GM19372 (cell line): ENCODE results near the gene TMEM18.
"Not testable (repeated sequence)": the region's sequence is repeated elsewhere in the genome, so short reads cannot be mapped to it uniquely, and the experiment has no call there.

Experiments
- ATAC-seq: cut with Tn5 transposase; IDR thresholded peaks from one replicate; pipeline ENCODE4 v1.9.1; 2021; ENCODE audit warnings: mild to moderate bottlenecking, low read depth, moderate library complexity; ENCODE audit not compliant: unreplicated experiment

Gene TMEM18

DNA sequence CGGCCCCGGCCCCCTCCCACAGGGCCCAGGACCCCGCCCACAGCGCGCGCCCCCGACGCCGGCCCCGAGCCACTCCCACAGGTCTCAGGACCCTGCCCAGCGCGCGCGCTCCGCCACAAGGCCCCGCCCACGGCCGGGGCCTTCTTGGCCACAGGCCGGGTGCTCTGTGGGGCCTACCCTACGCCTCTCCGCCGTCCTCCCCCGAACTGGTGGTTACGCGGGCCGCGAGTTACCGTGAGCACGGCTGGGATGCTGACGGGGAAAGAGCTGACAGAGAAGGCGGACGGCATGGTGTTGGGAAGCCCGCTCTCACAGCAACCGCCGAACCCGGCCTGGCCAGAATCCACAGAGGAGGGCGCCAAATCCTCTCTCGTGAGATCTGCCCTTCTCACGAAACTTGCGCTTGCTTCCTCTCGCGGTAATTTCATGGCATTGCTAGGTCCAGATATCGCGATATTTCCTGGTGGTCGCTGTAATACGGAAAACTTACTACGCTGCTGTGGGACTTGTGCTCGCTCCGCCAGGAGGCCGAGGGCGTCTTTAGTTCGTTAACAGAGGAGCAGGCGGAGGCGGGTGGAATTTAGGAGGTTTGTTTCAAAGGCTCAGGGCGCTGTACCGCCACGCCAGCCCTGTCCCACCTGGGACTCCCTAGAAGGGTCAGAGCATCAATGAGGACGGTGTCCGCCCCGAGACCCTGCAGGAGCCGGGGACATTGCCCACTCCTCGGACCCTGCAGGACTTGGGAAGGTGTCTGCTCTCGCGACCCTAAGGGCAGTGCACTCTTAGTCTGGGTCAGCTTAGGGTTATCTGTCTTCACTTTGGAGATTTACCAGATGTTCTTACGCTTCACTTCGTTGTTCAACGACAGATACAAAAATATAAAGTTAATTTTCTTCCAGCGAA lies at the start of gene TMEM18:
TMEM18 (minus strand) TSS at position 351 of the 903 bp plus-strand sequence; CDS start at position 290, 61 bp downstream.
- ATAC-seq = peak; percentile 44

- peak; percentile 77 for ATAC-seq
These were observed 49.0 kb upstream of the TMEM18 start for GRCh38 chr2:726169-726568.

- no peak for ATAC-seq
These were observed 48.3 kb upstream of the TMEM18 start for GRCh38 chr2:725468-725867.

DNA sequence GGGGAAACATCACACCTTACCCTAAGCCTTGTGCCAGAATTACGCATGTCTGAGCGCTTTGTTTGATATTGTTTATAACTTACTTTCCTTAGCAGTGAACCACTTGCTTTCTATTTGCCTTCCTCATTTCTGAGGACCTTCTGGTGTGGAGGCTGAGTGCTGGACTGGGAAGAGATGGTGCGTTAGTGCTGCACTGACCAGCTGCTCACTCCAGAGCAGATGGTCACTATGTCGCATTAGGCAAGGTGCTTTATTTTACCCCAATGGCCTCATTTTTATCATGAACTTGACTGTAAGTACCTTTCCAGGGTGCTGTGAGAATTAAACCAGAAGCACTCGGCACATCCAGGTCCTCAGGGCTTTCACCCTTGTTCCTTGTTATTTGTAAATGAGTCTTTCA lies 46.6 kb upstream of the TMEM18 start:
- ATAC-seq = no peak

- no peak for ATAC-seq
These were observed 43.6 kb upstream of the TMEM18 start for GRCh38 chr2:720842-721241.

DNA sequence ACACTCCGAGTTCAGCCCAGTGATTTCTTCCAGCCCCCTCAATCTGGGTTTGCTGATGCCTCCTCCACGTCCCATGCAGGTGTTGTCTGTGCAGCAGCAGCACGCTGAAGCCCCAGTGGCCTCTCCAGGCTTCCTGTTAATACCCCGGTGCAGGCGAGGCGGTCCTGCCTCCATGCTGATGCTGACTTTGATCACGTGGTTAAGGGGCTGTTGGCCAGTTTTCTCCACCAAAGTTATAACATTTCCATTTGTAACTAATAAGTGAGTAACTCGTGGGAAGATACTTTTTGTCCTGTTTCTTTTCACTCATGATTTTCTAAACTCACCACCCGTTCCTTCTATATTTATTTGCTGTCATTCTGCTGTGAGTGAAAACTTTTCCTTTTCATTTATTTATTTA lies 42.5 kb upstream of the TMEM18 start:
- no peak for ATAC-seq

GRCh38 chr2:719191-719590 lies 42.0 kb upstream of the TMEM18 start:
- no peak for ATAC-seq

DNA sequence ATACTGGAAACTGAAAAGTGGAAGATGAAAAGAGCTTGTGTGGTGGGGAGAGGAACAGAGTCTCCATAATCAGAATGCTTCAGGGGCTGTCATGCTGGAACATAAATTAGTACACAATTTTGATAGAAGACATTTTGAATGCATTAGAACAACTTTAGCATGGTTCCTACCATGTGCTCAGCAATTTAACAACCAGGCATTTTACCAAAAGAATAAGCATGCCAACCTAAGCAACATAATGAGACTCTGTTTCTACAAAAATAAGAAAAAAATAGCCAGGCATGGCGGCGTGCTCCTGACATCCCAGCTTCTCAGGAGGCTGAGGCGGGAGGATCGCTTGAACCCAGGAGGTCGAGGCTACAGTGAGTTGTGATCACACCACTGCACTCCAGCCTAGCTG lies 40.5 kb upstream of the TMEM18 start:
- ATAC-seq = no peak

DNA sequence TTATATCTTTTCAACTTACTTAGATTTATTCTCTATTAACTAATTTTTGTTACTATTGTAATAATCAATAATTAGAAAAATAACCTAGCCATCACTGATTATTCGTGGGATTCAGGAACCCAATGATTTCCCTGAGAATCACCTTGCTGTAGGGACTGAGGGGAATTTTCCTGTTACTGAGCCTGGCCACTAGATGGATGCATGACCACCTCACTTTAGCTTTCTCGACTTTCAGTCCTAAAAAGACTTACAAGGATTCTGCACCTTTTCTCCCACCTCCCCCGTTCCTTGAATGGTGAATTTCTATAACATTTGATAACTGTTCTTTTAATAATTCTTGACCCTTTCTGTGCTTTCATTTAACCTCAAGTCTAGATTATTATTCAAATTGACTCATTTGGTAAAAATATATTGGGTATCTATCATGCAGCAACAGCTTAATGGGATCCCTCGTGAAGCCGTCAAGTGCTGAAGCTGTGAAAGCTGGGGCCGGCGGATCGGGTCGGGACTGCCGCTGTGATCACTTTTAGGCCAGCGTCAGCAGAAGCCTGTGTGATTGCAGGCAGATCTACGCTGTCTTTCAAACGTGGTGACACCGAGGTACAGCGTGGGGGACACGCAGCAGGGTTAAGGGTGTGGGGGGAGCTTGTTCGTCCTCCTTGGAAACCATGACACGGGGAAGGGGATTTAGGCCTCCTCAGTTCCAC lies 38.8 kb upstream of the TMEM18 start:
- ATAC-seq = no peak

DNA sequence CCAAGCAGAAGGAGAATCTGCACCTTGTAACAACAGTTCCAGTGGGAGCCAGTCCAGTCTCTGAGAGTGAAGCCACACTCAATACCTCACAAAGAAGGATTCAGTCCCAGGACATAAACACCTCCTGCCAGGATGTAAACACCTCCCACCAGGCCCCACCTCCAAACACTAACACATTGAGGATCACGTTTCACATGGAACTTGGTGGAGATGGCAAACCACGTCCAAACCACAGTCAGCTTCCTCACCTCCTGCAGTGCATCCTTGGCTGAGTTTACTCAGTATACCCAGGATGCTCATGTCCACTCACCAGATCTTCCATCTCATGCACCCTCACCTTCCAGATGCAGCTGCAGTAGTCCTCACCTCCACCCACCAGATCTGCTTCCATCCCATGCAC lies 37.8 kb upstream of the TMEM18 start:
- ATAC-seq = no peak

DNA sequence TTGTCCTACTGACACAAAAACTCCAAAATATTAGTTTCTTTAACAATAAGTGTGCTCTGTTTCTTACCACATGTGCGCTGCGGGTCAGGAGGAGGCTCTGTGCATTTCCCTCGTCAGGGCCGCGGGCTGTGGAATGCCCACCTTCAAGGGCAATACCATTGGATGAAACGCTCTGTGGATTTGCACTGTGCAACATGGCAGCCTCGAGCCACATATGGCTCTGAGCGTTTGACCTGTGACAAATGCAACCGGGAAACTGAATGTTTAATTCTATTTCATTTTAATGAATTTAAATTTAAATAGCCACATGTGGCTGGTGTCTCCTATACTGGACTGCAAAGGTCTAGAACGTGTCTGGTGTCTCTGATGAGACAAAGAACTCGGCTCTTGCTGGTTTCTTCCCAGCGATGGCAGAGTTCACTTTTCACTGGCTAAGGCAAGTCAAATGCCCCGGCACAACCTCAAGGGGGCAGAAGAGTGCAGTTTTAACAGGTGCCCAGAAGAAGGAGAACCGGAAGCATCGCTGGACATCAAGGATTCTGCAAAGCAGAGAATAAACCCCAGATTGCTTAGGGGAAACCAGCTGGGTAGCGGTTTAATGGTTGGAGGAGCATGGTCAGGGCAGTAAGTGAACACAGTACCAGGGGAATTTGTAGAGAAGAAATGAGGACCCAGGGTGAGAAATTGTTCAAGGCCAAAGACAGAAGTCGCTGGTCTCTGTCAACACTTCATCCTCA lies 37.0 kb upstream of the TMEM18 start:
- peak; percentile 90 for ATAC-seq

DNA sequence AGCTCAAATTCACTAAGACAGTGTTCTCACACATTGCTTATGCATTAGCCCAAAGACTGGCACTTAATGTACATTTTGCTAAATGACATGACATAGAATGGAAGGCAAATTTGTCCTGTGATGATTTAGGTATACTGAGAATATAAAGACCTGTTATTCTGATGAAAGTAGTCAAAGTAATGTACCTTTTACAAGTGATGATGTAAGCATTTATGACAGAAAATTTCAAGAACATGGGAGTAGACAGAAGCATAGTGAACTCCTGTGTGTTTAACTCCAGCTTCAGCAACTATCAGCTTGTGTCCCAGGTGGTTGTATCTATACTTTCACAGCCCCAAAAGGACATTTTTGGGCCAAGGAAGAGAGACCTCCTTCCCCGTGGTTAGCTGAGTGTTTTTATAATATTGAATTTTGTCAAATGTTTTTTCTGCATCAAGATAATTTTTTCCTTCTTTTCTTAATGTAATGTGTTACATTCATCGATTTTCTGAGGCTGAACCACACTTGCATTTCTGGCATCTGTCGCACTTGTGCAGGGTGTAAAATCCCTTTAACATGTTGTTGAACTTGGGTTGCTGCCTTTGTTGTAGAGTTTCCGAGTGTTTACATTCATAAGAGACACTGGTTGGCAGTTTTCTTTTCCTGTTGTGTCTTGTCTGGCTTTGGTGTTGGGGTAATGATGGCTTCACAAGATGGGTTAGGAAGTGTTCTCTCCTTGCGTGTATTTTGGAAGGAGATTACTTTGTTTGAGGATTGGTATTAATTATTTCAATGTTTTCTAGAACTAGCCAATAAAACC lies 33.9 kb upstream of the TMEM18 start:
- ATAC-seq = no peak

- no peak for ATAC-seq
These were observed 32.0 kb upstream of the TMEM18 start for GRCh38 chr2:709138-709765.

- ATAC-seq = no peak
These were observed 31.5 kb upstream of the TMEM18 start for GRCh38 chr2:708667-709066.

DNA sequence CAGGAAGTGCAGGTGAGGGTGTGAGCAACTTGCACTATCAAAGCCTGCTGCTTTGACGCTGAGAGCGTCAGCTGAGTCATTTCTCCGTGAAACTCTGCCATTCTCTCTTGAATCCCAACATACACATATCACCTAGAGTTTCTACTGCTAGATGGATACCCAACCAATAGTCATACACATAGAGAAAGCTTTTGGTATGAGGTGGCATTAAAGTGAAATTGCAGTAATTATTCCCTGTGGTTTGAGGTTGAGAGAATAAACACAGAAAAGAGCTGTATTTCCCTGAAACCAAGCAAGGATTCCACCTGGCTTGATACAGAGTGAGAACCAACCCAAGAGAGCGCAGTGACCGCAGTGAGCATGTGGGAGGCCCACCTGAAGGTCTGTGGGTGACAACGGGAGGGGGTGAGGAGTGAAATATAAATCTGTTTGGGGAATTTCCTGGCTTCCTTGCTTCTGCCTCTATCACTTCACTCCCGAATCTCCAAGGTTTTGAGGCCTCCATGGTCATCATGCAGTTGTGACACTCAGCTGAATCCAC lies 28.8 kb upstream of the TMEM18 start:
- ATAC-seq = peak; percentile 88

DNA sequence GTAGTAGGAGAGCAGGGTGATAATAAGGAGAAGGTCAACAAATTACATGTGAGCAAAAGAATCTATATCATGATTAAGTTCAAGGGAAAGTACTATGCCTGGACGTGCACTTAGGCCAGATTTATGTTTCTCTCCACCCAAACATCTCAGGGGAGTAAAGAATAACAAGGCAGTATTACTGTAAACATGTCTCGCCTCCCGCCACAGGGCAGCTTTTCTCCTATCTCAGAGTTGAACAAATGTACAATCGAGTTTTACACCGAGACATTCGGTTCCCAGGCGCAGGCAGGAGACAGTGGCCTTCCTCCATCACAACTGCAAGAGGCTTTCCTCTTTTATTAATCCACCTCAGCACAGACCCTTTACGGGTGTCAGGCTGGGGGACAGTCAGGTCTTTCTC lies 25.6 kb upstream of the TMEM18 start:
- ATAC-seq = not testable (repeated sequence)

- ATAC-seq = no peak
These were observed 19.9 kb upstream of the TMEM18 start for GRCh38 chr2:696999-697627.

- peak; percentile 92 for ATAC-seq
These were observed 19.3 kb upstream of the TMEM18 start for GRCh38 chr2:696463-696862.

GRCh38 chr2:694906-695510 lies 17.8 kb upstream of the TMEM18 start:
- no peak for ATAC-seq
